Immature natural killer cell (primary cell): ENCODE data around the gene IDUA. TPM values are rescaled to one million over a fixed set of nuclear protein-coding genes. Genes with fewer than 3 reads are reported as not detected.
"Not testable (repeated sequence)": the region's sequence is repeated elsewhere in the genome, so short reads cannot be mapped to it uniquely, and the experiment has no call there.

Experiments used
- DNase-seq, 3 donors: peaks; one replicate each; pipeline ENCODE4 v3.0.0; 2022; ENCODE audit warnings: mixed read lengths in 1 of 3
- H3K27ac Mint-ChIP-seq, 6 donors: one replicate each; pipeline ENCODE4 v1.8.0; 2020; ENCODE audit warnings: mixed read lengths in 6 of 6, mild to moderate bottlenecking in 5 of 6, inconsistent platforms in 4 of 6, moderate library complexity in 3 of 6
- H3K27me3 Mint-ChIP-seq, 3 donors: one replicate each; pipeline ENCODE4 v1.8.0; 2020 to 2021; ENCODE audit warnings: low read depth in 3 of 3, mild to moderate bottlenecking in 3 of 3, mixed read lengths in 3 of 3, moderate library complexity in 3 of 3, inconsistent platforms in 1 of 3
- H3K36me3 Mint-ChIP-seq, 3 donors: one replicate each; pipeline ENCODE4 v1.8.0; 2020; ENCODE audit warnings: mixed read lengths in 3 of 3, inconsistent platforms in 2 of 3, mild to moderate bottlenecking in 2 of 3
- H3K4me1 Mint-ChIP-seq, 2 donors: one replicate each; pipeline ENCODE4 v1.8.0; 2020; ENCODE audit warnings: inconsistent platforms in 2 of 2, mild to moderate bottlenecking in 2 of 2, mixed read lengths in 2 of 2, moderate library complexity in 1 of 2
- H3K4me3 Mint-ChIP-seq, 5 donors: one replicate each; pipeline ENCODE4 v1.8.0; 2020; ENCODE audit warnings: mild to moderate bottlenecking in 5 of 5, mixed read lengths in 5 of 5, inconsistent platforms in 3 of 5, moderate library complexity in 3 of 5
- H3K9me3 Mint-ChIP-seq, 6 donors: one replicate each; pipeline ENCODE4 v1.8.0; 2020; ENCODE audit warnings: mild to moderate bottlenecking in 6 of 6, mixed read lengths in 6 of 6, inconsistent platforms in 4 of 6, moderate library complexity in 3 of 6
- polyA plus RNA-seq, 3 donors: library from polyadenylated mRNA; unstranded; fragments of 300-500 nt; fragmentation: Illumina TruSeq; gene quantifications; one replicate each; pipeline ENCODE4 v1.2.3, GENCODE V29; 2021

IDUA gene
- polyA plus RNA-seq, 3 donors from 2014 or later = 5.6 to 12.2 (median 6.3) TPM

DNA sequence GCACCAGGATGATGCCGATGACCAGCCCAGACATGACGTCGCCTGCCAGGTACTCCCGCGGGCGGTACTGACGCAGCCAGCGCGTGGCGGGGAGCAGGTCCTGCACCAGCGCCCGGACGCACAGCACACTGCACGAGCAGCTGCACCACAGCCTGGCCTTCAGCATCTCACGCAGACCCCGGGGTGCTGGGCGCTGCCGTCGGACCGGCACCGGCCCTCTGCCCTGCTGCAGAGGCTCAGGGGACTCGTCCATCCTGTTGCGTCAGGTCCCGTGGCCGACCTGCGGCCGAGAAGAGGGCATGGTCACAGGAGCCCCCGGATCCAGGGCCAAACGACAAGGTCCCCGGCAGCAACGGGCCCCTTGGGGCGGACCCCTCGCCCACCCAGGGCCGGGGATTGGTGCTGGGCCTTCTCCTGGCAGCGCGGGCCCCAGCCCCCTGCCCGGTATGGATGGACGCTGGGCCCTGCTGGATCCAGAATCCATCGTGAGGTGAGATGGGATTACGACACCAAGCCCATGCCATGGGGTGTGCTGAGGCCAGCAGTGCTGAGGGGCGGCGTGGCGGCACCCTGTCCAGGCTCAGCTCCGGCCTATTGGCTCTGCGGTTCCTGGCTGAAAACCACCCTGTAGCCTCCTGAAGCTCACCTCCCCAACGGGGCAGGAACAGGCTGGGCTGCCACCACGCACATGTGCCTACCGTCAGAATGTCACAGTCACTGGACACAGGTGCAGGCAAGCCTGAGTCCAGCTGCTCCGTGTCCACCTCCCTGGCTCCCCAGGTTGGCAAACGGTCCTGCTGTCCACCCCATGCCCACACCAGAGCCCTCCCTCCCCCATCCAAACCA lies 4.8 kb downstream of the IDUA start:
- H3K4me3 Mint-ChIP-seq = no peak overlapping the region
- H3K4me1 Mint-ChIP-seq = peaks cover under 1 to 6% of the 10 kb centered on the region in 2 donors
- no peaks in the 10 kb centered on the region for H3K9me3 Mint-ChIP-seq
- H3K27me3 Mint-ChIP-seq = no peaks in the 10 kb centered on the region
- no peak overlapping the region for H3K27ac Mint-ChIP-seq
- H3K36me3 Mint-ChIP-seq = no peaks in the 10 kb centered on the region
- no peak for DNase-seq

DNA sequence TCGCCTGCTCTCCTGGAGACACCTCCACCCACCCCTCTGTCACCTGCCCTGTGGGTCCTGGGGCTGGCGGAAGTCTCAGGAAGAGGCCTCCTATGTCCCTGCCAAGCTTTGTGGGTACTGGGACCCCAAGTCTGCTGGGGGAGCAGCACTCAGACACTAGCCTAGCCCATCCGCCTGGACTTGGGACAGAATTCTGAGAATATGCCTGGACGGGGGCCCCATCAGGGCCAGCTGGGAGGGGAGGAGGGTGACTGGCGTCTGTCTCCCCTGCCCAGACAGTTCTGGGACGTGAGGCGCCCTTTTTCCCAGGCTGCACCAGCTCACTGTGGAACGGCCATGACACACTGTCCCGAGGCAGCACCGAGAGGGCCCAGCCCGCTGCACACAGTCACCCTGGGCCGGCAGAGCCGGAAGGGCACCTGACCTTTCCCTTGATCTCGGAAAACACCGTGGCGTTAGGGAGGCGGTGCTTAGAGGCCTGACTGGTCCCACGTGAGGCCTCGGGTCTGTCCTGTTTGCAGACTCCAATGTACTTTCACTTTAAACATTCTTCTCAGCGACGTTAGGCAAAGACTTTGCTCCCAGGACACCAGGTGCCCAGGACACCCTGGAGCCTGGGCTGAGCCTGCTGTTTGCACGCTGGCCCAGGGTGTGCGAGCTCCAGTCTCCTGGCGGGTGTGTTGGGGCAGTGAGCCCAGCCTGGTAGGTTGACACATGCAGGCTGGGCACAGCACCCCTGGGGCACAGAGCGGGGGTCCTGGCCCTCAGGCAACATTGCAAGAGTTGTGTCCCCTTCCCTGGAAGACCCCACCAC lies 5.7 kb downstream of the IDUA start:
- H3K36me3 Mint-ChIP-seq = no peaks in the 10 kb centered on the region
- H3K4me3 Mint-ChIP-seq = no peak overlapping the region
- no peak for DNase-seq
- H3K27me3 Mint-ChIP-seq = no peaks in the 10 kb centered on the region
- H3K9me3 Mint-ChIP-seq = no peaks in the 10 kb centered on the region
- no peak overlapping the region for H3K27ac Mint-ChIP-seq
- peaks cover 0 to 5% of the 10 kb centered on the region in 2 donors for H3K4me1 Mint-ChIP-seq

DNA sequence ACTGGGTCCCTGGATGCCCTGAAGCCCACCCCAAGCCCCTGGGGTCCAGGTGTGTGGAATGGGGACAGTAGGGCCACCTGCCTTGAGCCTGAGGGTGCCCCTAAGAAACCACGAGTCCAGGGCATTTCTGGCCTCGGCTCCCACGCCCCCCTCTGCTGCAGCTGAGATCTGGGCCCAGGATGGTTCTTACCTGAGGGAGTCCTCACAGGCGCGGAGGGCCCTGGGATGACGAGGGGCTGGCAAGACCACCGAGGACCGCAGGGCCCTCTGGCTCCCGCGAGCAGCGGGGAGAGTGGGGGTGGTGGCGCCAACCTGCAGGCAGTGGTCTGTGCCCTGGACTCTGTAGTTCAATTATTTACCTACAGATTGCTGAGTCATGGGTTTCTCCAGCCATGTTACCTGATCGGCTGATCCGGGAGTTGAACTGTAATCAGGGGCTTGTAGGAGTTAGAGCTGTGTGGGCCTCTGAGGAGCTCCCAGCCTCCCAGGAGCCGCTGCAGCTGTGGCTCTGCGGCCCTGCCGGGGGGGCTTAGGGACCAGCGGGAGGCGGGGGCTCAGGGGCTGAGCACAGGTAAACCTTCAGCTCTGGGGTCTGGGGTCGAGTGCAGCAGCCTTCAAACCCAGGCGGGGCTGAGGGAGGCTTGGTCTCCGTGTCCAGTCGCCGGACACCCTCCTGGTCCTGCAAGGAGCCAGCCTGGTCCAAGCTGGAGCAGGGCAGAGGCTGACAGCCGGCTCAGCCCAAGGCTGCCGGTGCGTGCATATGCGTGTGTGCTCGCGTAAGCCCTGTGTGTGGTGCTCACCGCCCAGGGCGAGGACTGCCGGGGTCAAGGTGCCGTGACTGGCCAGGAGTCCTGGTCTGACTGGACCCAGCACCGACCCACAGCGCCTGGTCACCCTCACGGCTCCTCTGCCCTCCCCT lies 6.5 kb downstream of the IDUA start, which contains the start of gene SLC26A1:
SLC26A1 (minus strand) TSS at position 294 of the 919 bp plus-strand sequence. CDS start 1,701 bp downstream, outside the sequence.
- peaks cover 0 to under 1% of the 10 kb centered on the region in 2 donors for H3K4me1 Mint-ChIP-seq
- no peaks in the 10 kb centered on the region for H3K36me3 Mint-ChIP-seq
- no peaks in the 10 kb centered on the region for H3K9me3 Mint-ChIP-seq
- no peak within 1 kb of the TSS for H3K27ac Mint-ChIP-seq
- no peak within 1 kb of the TSS for H3K4me3 Mint-ChIP-seq
- peaks cover 0 to 5% (median 2%) of the 10 kb centered on the region in 3 donors for H3K27me3 Mint-ChIP-seq
- no peak for DNase-seq

DNA sequence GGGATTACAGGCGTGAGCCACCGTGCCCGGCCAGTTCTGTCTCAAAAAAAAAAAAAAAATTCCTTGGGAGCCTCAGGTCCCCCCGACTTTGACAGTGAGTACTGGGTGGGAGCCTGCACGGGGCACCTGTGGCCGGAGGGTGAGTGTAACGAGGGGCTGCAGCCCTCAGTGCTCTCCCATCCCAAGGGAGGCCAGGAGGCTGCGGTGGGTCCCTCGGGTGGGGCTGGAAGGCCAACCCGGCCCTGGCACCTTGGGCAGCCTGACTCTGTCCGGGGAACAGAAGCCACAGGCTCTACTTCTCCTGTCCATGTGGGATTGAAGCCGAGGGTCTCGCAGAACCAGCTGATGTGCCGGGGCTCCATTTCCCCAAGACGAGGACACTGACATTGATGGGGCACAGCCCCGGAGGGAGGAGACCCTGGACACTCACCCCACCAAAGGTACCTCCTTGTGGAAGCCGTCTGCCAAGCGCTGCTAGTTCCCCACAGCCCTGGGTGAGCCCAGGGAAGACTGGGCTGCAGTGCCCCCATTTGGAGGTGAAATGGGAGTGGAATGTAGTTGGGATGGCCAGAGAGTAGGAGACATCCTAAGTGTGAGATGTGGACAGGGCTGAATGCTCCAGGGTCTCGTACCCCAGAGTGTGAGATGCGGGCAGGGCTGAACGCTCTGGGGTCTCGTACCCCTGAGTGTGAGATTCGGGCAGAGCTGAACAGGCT lies 8.6 kb downstream of the IDUA start:
- H3K4me1 Mint-ChIP-seq = peaks cover 0 to 2% of the 10 kb centered on the region in 2 donors
- no peak for DNase-seq
- H3K9me3 Mint-ChIP-seq = no peaks in the 10 kb centered on the region
- H3K36me3 Mint-ChIP-seq = no peaks in the 10 kb centered on the region
- peaks cover 2 to 10% (median 9%) of the 10 kb centered on the region in 3 donors for H3K27me3 Mint-ChIP-seq
- no peak overlapping the region for H3K27ac Mint-ChIP-seq
- no peak overlapping the region for H3K4me3 Mint-ChIP-seq

DNA sequence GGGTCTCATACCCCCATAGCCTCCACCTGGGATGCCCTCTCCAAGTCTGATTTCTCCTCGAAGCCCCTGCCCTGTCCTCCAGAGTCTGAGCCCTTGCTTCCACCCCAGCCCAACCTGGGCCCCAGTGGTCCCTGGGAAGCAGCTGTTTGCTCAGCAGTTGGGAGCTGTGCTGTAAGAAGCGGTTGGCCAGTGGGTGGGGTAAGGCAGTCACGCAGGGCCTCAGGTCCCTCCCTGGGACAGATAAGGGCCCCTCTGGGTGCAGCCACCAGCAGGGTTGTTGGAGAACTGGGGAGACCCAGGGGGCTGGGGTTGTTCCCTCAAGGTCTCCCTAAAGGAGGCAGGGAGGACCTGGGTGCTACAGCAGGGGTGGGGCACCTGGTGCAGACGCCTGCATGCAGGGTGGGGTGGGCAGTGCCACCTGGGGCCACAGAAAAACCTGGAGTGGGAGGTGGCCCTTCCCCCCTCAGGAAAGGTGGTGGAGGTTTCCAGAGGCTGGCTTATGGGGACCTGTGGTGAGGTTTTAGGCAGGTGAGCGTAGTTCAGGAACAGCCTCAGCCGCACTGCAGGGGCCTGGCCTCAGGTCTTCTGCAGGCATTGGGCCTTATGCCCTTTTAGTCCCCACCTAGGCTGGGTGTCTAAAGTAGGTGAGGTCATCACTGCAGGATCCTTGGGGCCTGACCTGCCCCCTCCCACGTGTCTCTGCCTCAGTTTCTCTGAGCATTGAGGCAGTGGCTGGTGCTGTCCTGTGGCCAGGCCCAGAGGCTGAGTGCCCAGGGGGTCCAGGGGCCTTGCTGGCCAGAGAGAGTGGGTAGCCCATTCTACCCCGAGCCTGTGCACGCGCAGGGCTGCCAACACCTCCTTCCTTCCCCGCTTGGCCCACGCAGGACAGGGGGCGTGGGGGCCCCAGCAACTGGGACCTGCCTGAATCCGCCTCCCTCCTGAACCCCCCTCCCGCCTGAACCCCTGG lies 9.5 kb downstream of the IDUA start:
- DNase-seq = no peak

DNA sequence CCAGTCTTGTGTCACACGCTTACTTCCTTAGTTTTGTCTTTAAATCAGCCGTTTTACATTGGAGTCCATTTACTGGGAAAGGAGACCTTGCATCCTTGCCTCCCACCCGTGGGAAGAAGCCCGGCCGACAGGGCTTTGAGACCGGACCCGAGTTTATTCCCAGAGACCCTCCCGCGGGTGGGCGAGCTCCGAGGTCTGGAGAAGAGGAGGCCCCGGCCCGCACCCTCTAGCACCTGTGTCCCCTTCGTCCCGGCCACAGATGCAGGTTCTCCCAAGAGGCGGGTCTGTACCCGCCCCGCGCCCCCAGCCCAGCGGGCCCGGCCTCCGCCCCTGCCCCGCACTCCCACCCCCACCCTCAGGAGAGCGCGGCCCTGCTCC lies 10.1 kb downstream of the IDUA start:
- H3K4me3 Mint-ChIP-seq = no peak overlapping the region
- H3K36me3 Mint-ChIP-seq = no peaks in the 10 kb centered on the region
- H3K9me3 Mint-ChIP-seq = no peaks in the 10 kb centered on the region

More for the DNA sequence above, 9.5 kb downstream of the IDUA start:
- Mint-ChIP-seq H3K4me3 (no peak overlapping the region), H3K27ac (no peak overlapping the region), H3K4me1 (peaks cover 0 to 2% of the 10 kb centered on the region in 2 donors), H3K9me3 (no peaks in the 10 kb centered on the region), H3K36me3 (no peaks in the 10 kb centered on the region), H3K27me3 (peaks cover 2 to 12% (median 9%) of the 10 kb centered on the region in 3 donors)

DNA sequence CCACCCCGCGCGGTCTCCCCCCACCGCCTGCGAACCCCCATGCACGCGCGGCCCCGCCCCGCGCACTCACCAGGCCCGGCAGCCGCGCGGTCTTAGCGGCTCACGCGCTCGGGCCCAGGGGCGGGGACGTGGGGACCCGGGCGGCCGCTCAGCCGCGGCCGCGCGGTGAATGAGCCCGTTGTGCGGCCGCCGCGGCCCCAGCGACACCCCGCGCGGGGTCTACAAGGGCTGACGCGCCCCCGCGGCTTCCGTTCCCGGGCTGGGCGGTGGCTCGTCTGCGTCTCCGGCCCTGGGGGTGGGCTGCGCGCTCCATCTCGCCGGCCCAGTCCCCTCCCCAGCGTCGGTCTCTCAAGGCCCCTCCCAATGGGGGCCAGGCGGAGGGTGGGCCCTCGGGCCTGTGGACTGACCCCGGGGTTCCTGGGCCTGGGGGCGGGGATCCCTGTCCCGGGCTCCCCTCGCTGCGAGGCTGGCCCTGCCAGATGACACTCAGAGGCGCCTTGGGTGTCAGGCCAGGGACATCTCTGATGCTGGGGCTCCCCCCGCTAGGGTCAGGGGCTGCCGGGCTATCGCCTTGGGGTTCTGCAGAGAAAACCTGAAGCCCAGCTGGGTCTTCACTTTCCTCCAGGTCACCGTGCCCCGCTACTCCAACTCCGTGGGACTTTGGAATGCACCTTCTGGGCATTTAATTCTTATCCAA lies 10.7 kb downstream of the IDUA start:
- H3K4me3 Mint-ChIP-seq = peak overlapping the region in 1 of 5 donors; percentile 24

More for the DNA sequence above, 10.1 kb downstream of the IDUA start:
- Mint-ChIP-seq H3K4me1 (peaks cover 0 to 2% of the 10 kb centered on the region in 2 donors), H3K27ac (no peak overlapping the region), H3K27me3 (peaks cover 2 to 13% (median 9%) of the 10 kb centered on the region in 3 donors)
- DNase-seq = no peak

DNA sequence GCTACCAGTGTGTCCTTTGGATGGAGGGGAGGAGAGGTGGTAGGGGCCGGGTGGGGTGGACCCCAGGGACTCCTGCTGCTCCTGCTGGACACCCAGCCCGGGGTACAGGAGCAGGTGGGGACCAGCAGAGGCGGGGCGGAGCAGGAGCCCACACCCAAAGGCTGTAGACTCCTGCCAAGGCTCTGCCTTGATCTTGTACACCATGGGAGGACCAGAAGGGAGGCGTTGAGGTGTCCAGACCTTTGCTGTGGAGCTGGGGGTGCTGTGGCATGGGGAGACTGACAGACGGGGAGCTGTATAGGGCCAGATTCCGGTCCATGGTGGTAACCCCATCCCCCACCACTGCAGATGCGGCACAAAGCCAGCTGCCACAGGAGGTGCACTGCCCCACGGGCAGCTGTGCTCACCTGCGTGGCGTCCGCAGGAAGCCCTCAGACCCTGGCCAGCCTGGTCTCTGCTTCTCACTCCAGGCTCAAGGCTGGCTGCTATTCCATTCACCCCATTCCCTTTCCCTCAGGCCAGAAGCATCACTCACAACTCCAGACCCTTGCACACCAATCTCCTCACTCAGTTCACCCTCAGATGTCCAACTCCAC lies 11.3 kb downstream of the IDUA start:
- peaks cover 2 to 13% (median 9%) of the 10 kb centered on the region in 3 donors for H3K27me3 Mint-ChIP-seq
- H3K9me3 Mint-ChIP-seq = no peaks in the 10 kb centered on the region
- H3K4me1 Mint-ChIP-seq = peaks cover 0 to 3% of the 10 kb centered on the region in 2 donors
- peak overlapping the region in 2 of 5 donors; percentile 30 to 35 for H3K4me3 Mint-ChIP-seq
- no peaks in the 10 kb centered on the region for H3K36me3 Mint-ChIP-seq
- H3K27ac Mint-ChIP-seq = no peak overlapping the region
- no peak for DNase-seq

More for the DNA sequence above, 10.7 kb downstream of the IDUA start:
- Mint-ChIP-seq H3K27me3 (peaks cover 2 to 13% (median 9%) of the 10 kb centered on the region in 3 donors), H3K27ac (no peak overlapping the region), H3K36me3 (no peaks in the 10 kb centered on the region), H3K9me3 (no peaks in the 10 kb centered on the region), H3K4me1 (peaks cover 0 to 3% of the 10 kb centered on the region in 2 donors)
- DNase-seq = no peak

DNA sequence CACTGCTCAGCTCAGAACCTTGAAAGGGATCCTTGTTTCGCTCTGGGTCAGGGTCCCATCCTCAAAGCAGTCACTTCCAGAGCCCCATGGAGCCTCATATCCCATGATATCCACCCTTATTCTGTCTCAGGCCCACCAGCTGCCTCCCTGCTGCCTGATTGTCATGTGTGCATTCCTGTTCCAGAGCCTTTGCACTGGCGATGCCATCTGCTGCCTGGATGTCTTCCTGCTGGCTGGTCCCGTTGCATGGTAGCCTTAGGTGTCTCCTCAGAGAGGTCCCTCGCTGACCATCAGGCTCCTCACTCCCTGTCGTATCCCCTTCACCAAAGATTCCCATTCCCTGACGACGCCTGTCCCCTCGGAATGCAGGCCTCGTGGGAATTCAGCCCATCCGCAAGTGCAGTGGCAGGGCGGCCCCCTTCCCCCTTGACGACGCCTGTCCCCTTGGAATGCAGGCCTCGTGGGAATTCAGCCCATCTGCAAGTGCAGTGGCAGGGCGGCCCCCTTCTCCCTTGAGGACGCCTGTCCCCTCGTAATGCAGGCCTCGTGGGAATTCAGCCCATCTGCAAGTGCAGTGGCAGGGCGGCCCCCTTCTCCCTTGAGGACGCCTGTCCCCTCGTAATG lies 12.5 kb downstream of the IDUA start:
- H3K4me3 Mint-ChIP-seq = peak overlapping the region in 1 of 5 donors; percentile 8
- H3K27ac Mint-ChIP-seq, H3K9me3 Mint-ChIP-seq: not testable (repeated sequence)

DNA sequence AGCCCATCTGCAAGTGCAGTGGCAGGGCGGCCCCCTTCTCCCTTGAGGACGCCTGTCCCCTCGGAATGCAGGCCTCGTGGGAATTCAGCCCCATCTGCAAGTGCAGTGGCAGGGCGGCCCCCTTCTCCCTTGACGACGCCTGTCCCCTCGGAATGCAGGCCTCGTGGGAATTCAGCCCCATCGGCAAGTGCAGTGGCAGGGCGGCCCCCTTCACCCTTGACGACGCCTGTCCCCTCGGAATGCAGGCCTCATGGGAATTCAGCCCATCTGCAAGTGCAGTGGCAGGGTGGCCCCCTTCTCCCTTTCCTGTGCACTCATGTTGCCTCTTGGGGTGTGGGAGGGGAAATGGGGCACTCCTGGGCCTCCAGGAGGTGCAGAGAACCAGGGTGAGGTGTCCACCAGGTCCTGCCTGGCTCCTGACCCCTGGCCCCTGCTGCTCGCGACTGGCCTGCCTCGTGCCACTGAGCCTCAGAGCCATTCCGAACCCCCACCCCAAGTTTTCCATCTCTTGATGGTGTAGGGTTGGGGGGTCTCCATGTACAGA lies 13.1 kb downstream of the IDUA start:
- H3K9me3 Mint-ChIP-seq = peaks cover 0 to 1% (median 0%) of the 10 kb centered on the region in 6 donors
- no peak overlapping the region for H3K4me3 Mint-ChIP-seq

More for the DNA sequence above, 12.5 kb downstream of the IDUA start:
- not testable (repeated sequence) for DNase-seq, H3K4me1 Mint-ChIP-seq, H3K36me3 Mint-ChIP-seq
- H3K27me3 Mint-ChIP-seq = peaks cover 4 to 13% (median 11%) of the 10 kb centered on the region in 3 donors

More for the DNA sequence above, 13.1 kb downstream of the IDUA start:
- no peak for DNase-seq
- Mint-ChIP-seq H3K4me1 (peaks cover 0 to 3% of the 10 kb centered on the region in 2 donors), H3K36me3 (no peaks in the 10 kb centered on the region), H3K27me3 (peaks cover 7 to 15% (median 13%) of the 10 kb centered on the region in 3 donors), H3K27ac (no peak overlapping the region)
